WTC11 (cell line): ENCODE data around the gene HOMER2. TPM values are rescaled to one million over a fixed set of nuclear protein-coding genes. Genes with fewer than 3 reads are reported as not detected.

Experiments
- ATAC-seq: fragments of 200-7000 bp; cut with Tn5 transposase; 2 replicates; pipeline ENCODE4 v1.10.0; 2021; ENCODE audit warnings: mild to moderate bottlenecking, moderate library complexity
- CTCF ChIA-PET: fragments of 300-600 bp; sonication (Branson Sonifier 250); formaldehyde crosslinking; loops from one replicate; lab custom pipeline; 2021; ENCODE audit warnings: antibody characterized with exemption; lab: Charles Lee
- POLR2A ChIA-PET: fragments of 350-600 bp; sonication (Branson Sonifier 250); formaldehyde crosslinking; loops from one replicate; lab custom pipeline; 2021; ENCODE audit warnings: antibody characterized with exemption; lab: Charles Lee
- DNase-seq: peaks from one replicate; pipeline ENCODE4 v3.0.0; 2021; ENCODE audit warnings: low spot score
- H3K27ac Mint-ChIP-seq: 2 replicates; pipeline ENCODE4 v1.8.0; 2021; ENCODE audit warnings: mixed read lengths
- H3K27me3 Mint-ChIP-seq: 2 replicates; pipeline ENCODE4 v1.8.0; 2021; ENCODE audit warnings: low read depth, mild to moderate bottlenecking, moderate library complexity, mixed read lengths
- H3K36me3 Mint-ChIP-seq: 2 replicates; pipeline ENCODE4 v1.8.0; 2021; ENCODE audit warnings: mixed read lengths
- H3K4me1 Mint-ChIP-seq: 2 replicates; pipeline ENCODE4 v1.8.0; 2022; ENCODE audit warnings: mixed read lengths
- H3K4me3 Mint-ChIP-seq: 2 replicates; pipeline ENCODE4 v1.8.0; 2021; ENCODE audit warnings: mild to moderate bottlenecking, moderate library complexity, mixed read lengths
- H3K9me3 Mint-ChIP-seq: 2 replicates; pipeline ENCODE4 v1.8.0; 2021; ENCODE audit warnings: mixed read lengths
- CTCF ChIP-seq: fragments of 200-600 bp; IDR thresholded peaks from 2 replicates; pipeline ENCODE4 v1.8.0; 2022; ENCODE audit warnings: antibody characterized with exemption
- ELF4 ChIP-seq: sonication (generic); formaldehyde crosslinking; IDR thresholded peaks from 2 replicates; pipeline ENCODE4 v1.8.1; 2022; ENCODE audit warnings: low read depth, mild to moderate bottlenecking, moderate library complexity, missing genetic modification reagents
- EMX1 ChIP-seq: fragments of 250-450 bp; sonication (Bioruptor Pico); IDR thresholded peaks from 2 replicates; pipeline ENCODE4 v1.8.0; 2021; ENCODE audit warnings: mild to moderate bottlenecking
- ESRRA ChIP-seq: sonication (generic); formaldehyde crosslinking; IDR thresholded peaks from 2 replicates; pipeline ENCODE4 v1.8.1; 2022; ENCODE audit warnings: mild to moderate bottlenecking, missing genetic modification reagents, borderline replicate concordance
- ETV6 ChIP-seq: sonication (generic); formaldehyde crosslinking; IDR thresholded peaks from 2 replicates; pipeline ENCODE4 v1.8.1; 2022; ENCODE audit warnings: mild to moderate bottlenecking, missing genetic modification reagents
- FOXJ3 ChIP-seq: sonication (generic); formaldehyde crosslinking; IDR thresholded peaks from 2 replicates; pipeline ENCODE4 v1.9.0; 2021; ENCODE audit warnings: missing genetic modification reagents, mild to moderate bottlenecking, borderline replicate concordance
- HMGA2 ChIP-seq: fragments of 250-450 bp; sonication (Bioruptor Pico); IDR thresholded peaks from 2 replicates; pipeline ENCODE4 v1.4.0; 2021; ENCODE audit warnings: mild to moderate bottlenecking, moderate library complexity
- OVOL2 ChIP-seq: fragments of 250-450 bp; sonication (Bioruptor Pico); IDR thresholded peaks from 2 replicates; pipeline ENCODE4 v1.9.0; 2021; ENCODE audit warnings: mild to moderate bottlenecking, borderline replicate concordance
- PRDM15 ChIP-seq: sonication (generic); formaldehyde crosslinking; IDR thresholded peaks from 2 replicates; pipeline ENCODE4 v1.8.0; 2022; ENCODE audit warnings: missing genetic modification reagents
- RORB ChIP-seq: fragments of 250-450 bp; sonication (Bioruptor Pico); IDR thresholded peaks from 2 replicates; pipeline ENCODE4 v1.9.0; 2021; ENCODE audit warnings: mild to moderate bottlenecking
- SMAD3 ChIP-seq: sonication (generic); formaldehyde crosslinking; IDR thresholded peaks from 2 replicates; pipeline ENCODE4 v1.8.0; 2022; ENCODE audit warnings: missing genetic modification reagents, mild to moderate bottlenecking, borderline replicate concordance
- SMAD4 ChIP-seq: sonication (generic); formaldehyde crosslinking; IDR thresholded peaks from 2 replicates; pipeline ENCODE4 v1.8.0; 2022; ENCODE audit warnings: mild to moderate bottlenecking, missing genetic modification reagents
- SP1 ChIP-seq: sonication (generic); formaldehyde crosslinking; conservative IDR thresholded peaks from 2 replicates; pipeline ENCODE4 v1.8.1; 2022; ENCODE audit warnings: missing genetic modification reagents
- STAT6 ChIP-seq: sonication (generic); formaldehyde crosslinking; conservative IDR thresholded peaks from 2 replicates; pipeline ENCODE4 v1.8.1; 2023; ENCODE audit warnings: mild to moderate bottlenecking, low read depth, missing genetic modification reagents, moderate library complexity
- TCF7 ChIP-seq: sonication (generic); formaldehyde crosslinking; IDR thresholded peaks from 2 replicates; pipeline ENCODE4 v1.8.0; 2022; ENCODE audit warnings: mild to moderate bottlenecking, low read depth, missing genetic modification reagents, moderate library complexity
- USF1 ChIP-seq: sonication (generic); formaldehyde crosslinking; IDR thresholded peaks from 2 replicates; pipeline ENCODE4 v1.8.0; 2022; ENCODE audit warnings: mild to moderate bottlenecking, missing genetic modification reagents
- ZNF219 ChIP-seq: sonication (generic); formaldehyde crosslinking; IDR thresholded peaks from 2 replicates; pipeline ENCODE4 v1.8.0; 2023; ENCODE audit warnings: missing genetic modification reagents, mild to moderate bottlenecking, borderline replicate concordance
- ZNF317 ChIP-seq: sonication (generic); formaldehyde crosslinking; IDR thresholded peaks from 2 replicates; pipeline ENCODE4 v1.8.1; 2023; ENCODE audit warnings: low read depth, mild to moderate bottlenecking, moderate library complexity, missing genetic modification reagents, borderline replicate concordance
- total RNA-seq: library from RNA; stranded (reverse); gene quantifications from 3 replicates; pipeline ENCODE4 v1.2.3, GENCODE V29; 2021
- TF ChIP-seq, protein P1 (sequence below): sonication (generic); formaldehyde crosslinking; conservative IDR thresholded peaks from 2 replicates; pipeline ENCODE4 v1.8.1; 2022; ENCODE audit warnings: mild to moderate bottlenecking, missing genetic modification reagents
- TF ChIP-seq, protein P2 (sequence below): sonication (generic); formaldehyde crosslinking; IDR thresholded peaks from 2 replicates; pipeline ENCODE4 v1.8.0; 2022; ENCODE audit warnings: mild to moderate bottlenecking, missing genetic modification reagents
- TF ChIP-seq, protein P3 (sequence below): sonication (generic); formaldehyde crosslinking; IDR thresholded peaks from 2 replicates; pipeline ENCODE4 v1.8.1; 2023; ENCODE audit warnings: mild to moderate bottlenecking, missing genetic modification reagents, borderline replicate concordance

The HOMER2 gene
- total RNA-seq, 1 experiment from 2014 or later, result 17.4 TPM

DNA sequence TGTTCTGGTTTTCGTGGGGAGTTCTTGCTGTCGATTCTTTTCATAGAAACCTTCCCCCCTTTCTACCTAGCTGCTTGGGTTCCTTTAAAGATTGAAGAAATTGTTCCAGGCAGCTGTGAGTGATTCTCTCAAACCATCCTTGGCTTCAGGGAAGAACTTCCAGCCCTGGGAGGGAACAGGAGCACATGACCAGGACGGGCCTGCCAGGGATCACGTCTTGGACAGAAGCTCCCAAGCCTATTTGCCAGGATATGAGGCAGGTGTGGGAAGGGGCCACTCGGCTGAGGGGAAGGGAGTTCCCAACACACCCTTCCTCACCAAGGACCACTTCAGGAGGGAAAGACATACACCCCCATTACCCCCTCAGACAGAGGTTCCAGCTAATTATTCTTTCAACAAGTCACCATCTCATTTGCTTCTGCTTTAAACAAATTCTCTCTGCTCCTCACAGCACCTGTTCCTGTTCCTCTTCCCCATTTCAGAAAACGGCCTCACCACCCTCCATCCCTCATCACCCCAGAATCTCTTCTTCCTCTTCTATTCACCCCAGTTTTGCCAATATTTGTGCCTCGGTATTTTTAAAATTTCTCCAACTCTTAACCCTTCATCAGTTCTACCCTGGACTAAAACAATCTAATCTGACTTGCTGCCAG lies 80.6 kb downstream of the HOMER2 start:
- TF ChIP-seq SP1 (no peak), SMAD4 (CRISPR knock-in tag) (no peak), ELF4 (CRISPR knock-in tag) (no peak), FOXJ3 (CRISPR knock-in tag) (no peak), EMX1 (CRISPR knock-in tag) (no peak), ZNF219 (no peak), ESRRA (CRISPR knock-in tag) (no peak), HMGA2 (no peak), ETV6 (CRISPR knock-in tag) (no peak), RORB (CRISPR knock-in tag) (no peak), OVOL2 (CRISPR knock-in tag) (no peak), PRDM15 (CRISPR knock-in tag) (no peak), SMAD3 (CRISPR knock-in tag) (no peak), ZNF317 (no peak), CTCF (no peak)
- TF ChIP-seq, protein P1, sequence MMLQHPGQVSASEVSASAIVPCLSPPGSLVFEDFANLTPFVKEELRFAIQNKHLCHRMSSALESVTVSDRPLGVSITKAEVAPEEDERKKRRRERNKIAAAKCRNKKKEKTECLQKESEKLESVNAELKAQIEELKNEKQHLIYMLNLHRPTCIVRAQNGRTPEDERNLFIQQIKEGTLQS, result no peak
- TF ChIP-seq, protein P2, sequence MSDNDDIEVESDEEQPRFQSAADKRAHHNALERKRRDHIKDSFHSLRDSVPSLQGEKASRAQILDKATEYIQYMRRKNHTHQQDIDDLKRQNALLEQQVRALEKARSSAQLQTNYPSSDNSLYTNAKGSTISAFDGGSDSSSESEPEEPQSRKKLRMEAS (CRISPR knock-in tag), result no peak
- H3K9me3 Mint-ChIP-seq, result no peaks in the 10 kb centered on the region
- CTCF ChIA-PET, result no interaction called here
- POLR2A ChIA-PET, result interaction anchor here (0.6 kb wide), 1 partner anchor 21 kb away, joined by 6 read pairs; no protein-coding TSS in a partner anchor
- no peaks in the 10 kb centered on the region for H3K27me3 Mint-ChIP-seq
- no peak overlapping the region for H3K27ac Mint-ChIP-seq
- DNase-seq (no peak), ATAC-seq (no peak)
- no peaks in the 10 kb centered on the region for H3K36me3 Mint-ChIP-seq
- H3K4me3 Mint-ChIP-seq, result no peak overlapping the region
- peaks cover 7% of the 10 kb centered on the region for H3K4me1 Mint-ChIP-seq

GRCh38 chr15:82871358-82871757 lies 81.2 kb downstream of the HOMER2 start:
- Mint-ChIP-seq H3K27ac (no peak overlapping the region), H3K9me3 (no peaks in the 10 kb centered on the region), H3K4me3 (no peak overlapping the region), H3K36me3 (no peaks in the 10 kb centered on the region), H3K4me1 (peaks cover 7% of the 10 kb centered on the region), H3K27me3 (no peaks in the 10 kb centered on the region)
- ATAC-seq (no peak), DNase-seq (no peak)
- CTCF ChIA-PET, result interaction anchor here (1.4 kb wide), 1 partner anchor 22 kb away, joined by 5 read pairs; no protein-coding TSS in a partner anchor
- POLR2A ChIA-PET, result no interaction called here
- TF ChIP-seq STAT6 (CRISPR knock-in tag) (no peak), TCF7 (CRISPR knock-in tag) (no peak), HMGA2 (no peak), USF1 (CRISPR knock-in tag) (no peak), ZNF317 (no peak), ZNF219 (no peak)
- TF ChIP-seq, protein P3, sequence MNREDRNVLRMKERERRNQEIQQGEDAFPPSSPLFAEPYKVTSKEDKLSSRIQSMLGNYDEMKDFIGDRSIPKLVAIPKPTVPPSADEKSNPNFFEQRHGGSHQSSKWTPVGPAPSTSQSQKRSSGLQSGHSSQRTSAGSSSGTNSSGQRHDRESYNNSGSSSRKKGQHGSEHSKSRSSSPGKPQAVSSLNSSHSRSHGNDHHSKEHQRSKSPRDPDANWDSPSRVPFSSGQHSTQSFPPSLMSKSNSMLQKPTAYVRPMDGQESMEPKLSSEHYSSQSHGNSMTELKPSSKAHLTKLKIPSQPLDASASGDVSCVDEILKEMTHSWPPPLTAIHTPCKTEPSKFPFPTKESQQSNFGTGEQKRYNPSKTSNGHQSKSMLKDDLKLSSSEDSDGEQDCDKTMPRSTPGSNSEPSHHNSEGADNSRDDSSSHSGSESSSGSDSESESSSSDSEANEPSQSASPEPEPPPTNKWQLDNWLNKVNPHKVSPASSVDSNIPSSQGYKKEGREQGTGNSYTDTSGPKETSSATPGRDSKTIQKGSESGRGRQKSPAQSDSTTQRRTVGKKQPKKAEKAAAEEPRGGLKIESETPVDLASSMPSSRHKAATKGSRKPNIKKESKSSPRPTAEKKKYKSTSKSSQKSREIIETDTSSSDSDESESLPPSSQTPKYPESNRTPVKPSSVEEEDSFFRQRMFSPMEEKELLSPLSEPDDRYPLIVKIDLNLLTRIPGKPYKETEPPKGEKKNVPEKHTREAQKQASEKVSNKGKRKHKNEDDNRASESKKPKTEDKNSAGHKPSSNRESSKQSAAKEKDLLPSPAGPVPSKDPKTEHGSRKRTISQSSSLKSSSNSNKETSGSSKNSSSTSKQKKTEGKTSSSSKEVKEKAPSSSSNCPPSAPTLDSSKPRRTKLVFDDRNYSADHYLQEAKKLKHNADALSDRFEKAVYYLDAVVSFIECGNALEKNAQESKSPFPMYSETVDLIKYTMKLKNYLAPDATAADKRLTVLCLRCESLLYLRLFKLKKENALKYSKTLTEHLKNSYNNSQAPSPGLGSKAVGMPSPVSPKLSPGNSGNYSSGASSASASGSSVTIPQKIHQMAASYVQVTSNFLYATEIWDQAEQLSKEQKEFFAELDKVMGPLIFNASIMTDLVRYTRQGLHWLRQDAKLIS (CRISPR knock-in tag), result no peak
